ENCODE data around the gene SEMA3E.
"Not testable (repeated sequence)": the region's sequence is repeated elsewhere in the genome, so short reads cannot be mapped to it uniquely, and the experiment has no call there.

SEMA3E gene

GRCh38 chr7:83447681-83448080 lies 201.3 kb downstream of the SEMA3E start:
- DNase-seq, result no peak

- DNase-seq, result no peak
These were observed 202.8 kb downstream of the SEMA3E start for GRCh38 chr7:83446102-83446669.

- DNase-seq, result no peak
These were observed 206.0 kb downstream of the SEMA3E start for GRCh38 chr7:83442911-83443310.

- peak; percentile 10 for DNase-seq
These were observed 209.9 kb downstream of the SEMA3E start for GRCh38 chr7:83439026-83439425.

- not testable (repeated sequence) for DNase-seq
These were observed 218.7 kb downstream of the SEMA3E start for GRCh38 chr7:83430289-83430688.

- DNase-seq, result peak; percentile 72
These were observed 219.4 kb downstream of the SEMA3E start for GRCh38 chr7:83429493-83429892.

GRCh38 chr7:83427884-83428283 lies 221.1 kb downstream of the SEMA3E start:
- peak; percentile 84 for DNase-seq

- DNase-seq, result no peak
These were observed 222.6 kb downstream of the SEMA3E start for GRCh38 chr7:83426325-83426724.

- DNase-seq, result no peak
These were observed 229.9 kb downstream of the SEMA3E start for GRCh38 chr7:83419013-83419412.

GRCh38 chr7:83415840-83416239 lies 233.1 kb downstream of the SEMA3E start:
- DNase-seq, result peak; percentile 36

- no peak for DNase-seq
These were observed 234.0 kb downstream of the SEMA3E start for GRCh38 chr7:83414947-83415346.

GRCh38 chr7:83413831-83414230 lies 235.1 kb downstream of the SEMA3E start:
- DNase-seq, result peak; percentile 86

- DNase-seq, result peak; percentile 19
These were observed 235.5 kb downstream of the SEMA3E start for GRCh38 chr7:83413424-83413823.

GRCh38 chr7:83410989-83411591 lies 237.8 kb downstream of the SEMA3E start:
- DNase-seq, result peak; percentile 82

GRCh38 chr7:83394776-83395175 lies 254.2 kb downstream of the SEMA3E start:
- no peak for DNase-seq

- no peak for DNase-seq
These were observed 260.5 kb downstream of the SEMA3E start for GRCh38 chr7:83388436-83388835.

- peak; percentile 28 for DNase-seq
These were observed 282.3 kb downstream of the SEMA3E start for GRCh38 chr7:83366629-83367028.

GRCh38 chr7:83365746-83366145 lies 283.2 kb downstream of the SEMA3E start:
- DNase-seq, result no peak

GRCh38 chr7:83362871-83363550 lies 285.9 kb downstream of the SEMA3E start:
- DNase-seq, result no peak

GRCh38 chr7:83359108-83359507 lies 289.8 kb downstream of the SEMA3E start:
- DNase-seq, result no peak

- DNase-seq, result no peak
These were observed 293.8 kb downstream of the SEMA3E start for GRCh38 chr7:83355143-83355542.

- no peak for DNase-seq
These were observed 300.9 kb downstream of the SEMA3E start for GRCh38 chr7:83347945-83348444.

- no peak for DNase-seq
These were observed 309.0 kb downstream of the SEMA3E start for GRCh38 chr7:83339907-83340306.

GRCh38 chr7:83338277-83338950 lies 310.5 kb downstream of the SEMA3E start:
- no peak for DNase-seq

Data from NCI-H69 (cell line).